ENCODE measurements around the gene NUP214.
"Not testable (repeated sequence)": the region's sequence is repeated elsewhere in the genome, so short reads cannot be mapped to it uniquely, and the experiment has no call there.

- not testable (repeated sequence) for TF ChIP-seq CTCF (conservative IDR thresholded peaks at IDR 0.05; ENCODE audit: low read depth, low read length); EZH2 (IDR thresholded peaks at IDR 0.05; ENCODE audit: low read length, unreplicated experiment)
These were observed 33.3 kb downstream of the NUP214 start for GRCh38 chr9:131158673-131159072.
